HG03469 (cell line): Measurements from ENCODE around the gene OR56A3.

Experiments
- ATAC-seq: cut with Tn5 transposase; IDR thresholded peaks from one replicate; pipeline ENCODE4 v1.9.1; 2021; ENCODE audit warnings: mild to moderate bottlenecking, moderate library complexity, moderate number of reproducible peaks; ENCODE audit not compliant: unreplicated experiment

OR56A3 gene

DNA sequence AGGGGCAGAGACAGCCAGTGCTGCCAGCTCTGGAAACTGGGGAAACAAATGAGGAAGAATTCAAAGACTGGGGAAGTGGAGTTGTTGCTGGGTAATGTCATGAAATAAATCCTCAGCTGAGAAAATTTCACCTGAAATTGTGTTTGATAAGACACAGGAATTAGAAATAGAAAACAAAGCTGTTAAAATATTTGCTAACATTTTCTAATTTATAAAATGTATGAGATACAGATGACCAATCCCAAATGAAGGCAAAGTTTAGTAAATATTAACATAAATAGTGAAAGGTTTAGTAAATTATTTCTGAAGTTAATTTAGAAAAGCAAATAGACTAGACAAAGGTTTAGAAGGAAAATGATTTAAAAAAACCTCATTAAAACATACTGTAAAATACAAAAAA, 26.3 kb downstream of the OR56A3 start, which contains the start of gene OR56A5:
TSS of gene OR56A5 (minus strand) at position 101 of the 400 bp plus-strand sequence. CDS start at position 101, 0 bp downstream.
- no peak for ATAC-seq

DNA sequence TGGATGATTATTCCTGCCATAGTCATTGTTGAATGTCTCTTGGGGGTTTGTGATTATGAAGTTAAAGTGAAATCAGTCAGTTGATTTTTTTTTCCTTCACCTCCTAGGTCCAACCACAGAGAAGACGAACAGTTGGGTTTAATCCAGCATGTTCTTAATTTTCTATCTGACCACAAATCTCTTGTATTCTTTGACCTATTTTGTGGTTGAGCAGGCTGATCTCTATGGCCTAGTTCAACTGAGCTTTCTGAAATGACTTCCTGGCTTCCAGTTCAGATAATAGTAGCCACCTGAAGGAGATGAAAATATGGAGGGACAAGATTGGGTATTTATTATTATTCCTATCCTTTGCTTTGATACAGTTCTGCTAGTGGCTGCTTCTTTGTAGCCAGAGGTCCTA, 31.5 kb downstream of the OR56A3 start:
- ATAC-seq: no peak

- ATAC-seq: no peak
Measured at GRCh38 chr11:5983443-5983842, 41.4 kb downstream of the OR56A3 start.

GRCh38 chr11:5986885-5987284, 44.8 kb downstream of the OR56A3 start, which contains the start of gene OR52L1:
Gene OR52L1, minus strand, starts transcription at chr11:5986985. Its CDS starts 55 bp downstream, at chr11:5986930.
- no peak for ATAC-seq

GRCh38 chr11:5989203-5989602, 47.2 kb downstream of the OR56A3 start:
- ATAC-seq: no peak

- no peak for ATAC-seq
Measured at GRCh38 chr11:5992150-5992549, 50.1 kb downstream of the OR56A3 start.

DNA sequence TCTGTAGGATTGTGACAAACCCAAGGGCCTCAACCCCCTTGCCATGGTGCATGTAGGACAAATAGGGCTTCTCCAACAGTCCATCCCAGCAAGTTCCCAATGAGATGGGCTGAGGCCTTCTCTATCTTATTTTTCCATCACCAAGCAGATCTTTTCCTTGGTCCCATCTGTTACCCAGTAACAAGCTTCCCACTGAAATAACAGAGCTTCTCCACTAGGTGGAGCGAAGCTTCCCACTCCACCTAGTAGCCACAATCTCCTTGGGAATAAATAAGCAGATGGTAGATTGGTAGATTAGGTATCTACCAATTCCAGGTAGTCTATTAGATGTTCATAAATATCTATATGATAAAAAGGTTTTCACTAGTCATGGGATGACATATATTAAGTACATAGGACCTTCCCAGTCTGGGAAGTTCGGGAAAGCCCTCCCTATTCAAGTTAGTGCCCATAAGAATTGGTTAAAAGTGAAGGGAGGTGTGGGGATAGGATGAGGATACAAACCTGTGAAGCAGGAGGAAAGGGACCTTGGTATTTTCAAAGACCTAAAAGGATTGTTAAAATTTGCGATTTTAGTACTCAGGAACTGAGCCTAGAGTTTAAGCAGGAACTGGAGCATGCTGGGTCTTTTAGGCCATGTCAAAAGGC, 50.7 kb downstream of the OR56A3 start:
- no peak for ATAC-seq

DNA sequence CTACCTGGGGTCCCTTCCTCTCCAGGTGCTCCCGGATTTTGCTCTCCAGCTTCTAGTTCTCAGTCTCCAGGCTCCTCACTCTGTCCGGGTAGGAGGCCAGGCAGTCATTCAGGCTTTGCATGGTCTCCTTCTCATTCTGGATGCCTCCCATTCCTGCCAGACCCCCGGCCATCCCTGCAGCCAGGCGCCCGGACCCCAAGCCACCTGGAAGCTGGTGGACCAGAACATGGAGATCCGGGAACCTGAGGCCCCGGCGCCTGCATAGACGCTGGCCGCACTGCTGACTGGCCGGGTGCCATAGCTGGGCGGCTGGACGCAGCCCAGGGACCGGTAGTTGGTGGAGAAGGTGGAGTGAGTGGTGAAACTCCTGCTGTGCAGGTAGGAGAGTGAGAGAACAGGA, 52.7 kb downstream of the OR56A3 start:
- ATAC-seq: no peak
